Fibroblast of peridontal ligament (primary cell): Measurements from ENCODE around the gene CYB5R2.

ENCODE experiments used
- DNase-seq: peaks from one replicate; pipeline ENCODE4 v3.0.0-alpha.2; 2010; ENCODE audit errors: extremely low read depth

The CYB5R2 gene

GRCh38 chr11:7637447-7638157 lies 35.7 kb downstream of the CYB5R2 start:
- peak; percentile 76 for DNase-seq

GRCh38 chr11:7636350-7636749 lies 37.0 kb downstream of the CYB5R2 start:
- no peak for DNase-seq

- no peak for DNase-seq
Measured at GRCh38 chr11:7635708-7636107, 37.6 kb downstream of the CYB5R2 start.

- DNase-seq: no peak
Measured at GRCh38 chr11:7635137-7635536, 38.2 kb downstream of the CYB5R2 start.

GRCh38 chr11:7632211-7632610 lies 41.1 kb downstream of the CYB5R2 start:
- DNase-seq: no peak

- DNase-seq: no peak
Measured at GRCh38 chr11:7630002-7630401, 43.3 kb downstream of the CYB5R2 start.

GRCh38 chr11:7628660-7629059 lies 44.6 kb downstream of the CYB5R2 start:
- no peak for DNase-seq

GRCh38 chr11:7622721-7623120 lies 50.6 kb downstream of the CYB5R2 start:
- DNase-seq: no peak

- no peak for DNase-seq
Measured at GRCh38 chr11:7621554-7621953, 51.7 kb downstream of the CYB5R2 start.

GRCh38 chr11:7621090-7621489 lies 52.2 kb downstream of the CYB5R2 start:
- no peak for DNase-seq

- no peak for DNase-seq
Measured at GRCh38 chr11:7619322-7619721, 54.0 kb downstream of the CYB5R2 start.

- no peak for DNase-seq
Measured at GRCh38 chr11:7617032-7617431, 56.3 kb downstream of the CYB5R2 start.
